NCI-H2029 (cell line): ENCODE measurements around the gene FKBP2.

Experiments
- DNase-seq: peaks from one replicate; lab custom pipeline; 2025; lab: John Stamatoyannopoulos, UW

FKBP2 gene

GRCh38 chr11:64249563-64250414, 8.9 kb downstream of the FKBP2 start:
- DNase-seq: no peak

GRCh38 chr11:64250415-64251015, 9.6 kb downstream of the FKBP2 start:
- DNase-seq: no peak

DNA sequence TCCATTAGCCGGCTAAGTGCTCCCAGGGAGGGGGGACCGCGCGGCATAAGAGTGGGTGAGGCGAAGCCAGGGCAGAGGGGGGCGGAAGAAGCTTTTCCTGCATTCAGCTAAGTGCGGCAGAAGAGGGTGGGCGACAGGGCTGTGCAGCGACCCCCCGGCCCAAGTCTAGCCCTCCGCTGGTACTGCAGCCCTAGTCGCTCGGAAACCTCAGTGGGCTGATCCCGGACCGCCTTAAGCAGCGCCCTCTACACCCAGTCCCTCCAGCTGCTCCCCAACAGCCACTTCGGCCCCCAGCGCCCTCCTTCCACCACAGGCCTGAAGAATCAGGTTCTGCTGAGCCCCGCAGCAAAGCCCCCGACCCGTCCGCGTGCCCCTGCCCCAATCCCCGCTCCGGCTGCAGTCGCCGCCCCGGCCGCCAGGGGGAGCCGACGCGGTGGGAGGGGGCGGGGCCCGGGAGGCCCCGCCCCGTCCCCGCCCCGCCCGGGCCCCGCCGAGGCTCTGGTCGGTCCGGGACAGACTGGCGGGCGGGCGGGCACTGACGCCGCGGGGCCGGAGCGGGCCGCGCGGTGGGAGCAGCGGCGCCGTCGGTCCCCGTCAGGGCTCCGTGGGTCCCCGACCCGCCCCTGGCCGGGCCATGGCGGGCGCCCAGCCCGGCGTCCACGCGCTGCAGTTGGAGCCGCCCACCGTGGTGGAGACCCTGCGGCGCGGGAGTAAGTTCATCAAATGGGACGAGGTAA, 10.3 kb downstream of the FKBP2 start, which contains the start of gene PLCB3:
Gene PLCB3 (plus strand): TSS at position 515 of the 737 bp plus-strand sequence. CDS start 120 bp downstream, at position 635.
- DNase-seq: no peak

DNA sequence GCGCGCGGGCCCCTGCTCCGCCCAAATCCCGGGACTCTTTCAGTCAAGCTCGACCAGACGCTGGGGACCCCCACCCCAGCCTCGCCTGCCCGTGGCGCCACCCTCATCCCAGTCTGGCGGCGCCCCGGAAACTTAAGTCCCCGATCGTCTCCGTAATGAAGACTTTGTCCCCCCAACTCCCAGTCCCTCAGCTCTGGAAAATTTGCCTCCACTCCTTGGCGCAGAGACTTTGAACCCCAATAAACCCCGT, 10.8 kb downstream of the FKBP2 start:
- DNase-seq: no peak

GRCh38 chr11:64252003-64252872, 11.3 kb downstream of the FKBP2 start:
- DNase-seq: no peak

GRCh38 chr11:64253043-64253442, 12.1 kb downstream of the FKBP2 start:
- DNase-seq: no peak

DNA sequence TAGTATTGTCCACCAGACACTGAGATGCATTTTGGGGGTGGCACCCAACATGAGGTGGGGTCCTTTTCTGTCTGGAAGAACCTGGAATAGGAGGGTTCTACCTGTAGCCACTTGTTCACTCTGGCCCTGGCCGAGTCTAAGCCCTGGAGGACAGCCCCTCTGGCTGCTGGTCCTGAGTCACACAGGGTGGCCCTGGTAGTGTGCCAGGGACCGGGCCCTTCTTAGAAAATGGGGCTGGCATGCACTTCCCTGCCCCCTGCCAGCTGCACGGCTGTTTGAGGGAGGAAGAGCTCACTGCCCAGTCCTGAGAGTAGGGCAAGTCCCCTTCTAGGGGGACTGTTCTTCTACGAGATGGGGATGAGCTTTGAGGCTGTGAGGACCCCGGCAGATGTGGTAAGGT, 12.6 kb downstream of the FKBP2 start:
- no peak for DNase-seq

GRCh38 chr11:64254326-64254725, 13.4 kb downstream of the FKBP2 start:
- DNase-seq: no peak

DNA sequence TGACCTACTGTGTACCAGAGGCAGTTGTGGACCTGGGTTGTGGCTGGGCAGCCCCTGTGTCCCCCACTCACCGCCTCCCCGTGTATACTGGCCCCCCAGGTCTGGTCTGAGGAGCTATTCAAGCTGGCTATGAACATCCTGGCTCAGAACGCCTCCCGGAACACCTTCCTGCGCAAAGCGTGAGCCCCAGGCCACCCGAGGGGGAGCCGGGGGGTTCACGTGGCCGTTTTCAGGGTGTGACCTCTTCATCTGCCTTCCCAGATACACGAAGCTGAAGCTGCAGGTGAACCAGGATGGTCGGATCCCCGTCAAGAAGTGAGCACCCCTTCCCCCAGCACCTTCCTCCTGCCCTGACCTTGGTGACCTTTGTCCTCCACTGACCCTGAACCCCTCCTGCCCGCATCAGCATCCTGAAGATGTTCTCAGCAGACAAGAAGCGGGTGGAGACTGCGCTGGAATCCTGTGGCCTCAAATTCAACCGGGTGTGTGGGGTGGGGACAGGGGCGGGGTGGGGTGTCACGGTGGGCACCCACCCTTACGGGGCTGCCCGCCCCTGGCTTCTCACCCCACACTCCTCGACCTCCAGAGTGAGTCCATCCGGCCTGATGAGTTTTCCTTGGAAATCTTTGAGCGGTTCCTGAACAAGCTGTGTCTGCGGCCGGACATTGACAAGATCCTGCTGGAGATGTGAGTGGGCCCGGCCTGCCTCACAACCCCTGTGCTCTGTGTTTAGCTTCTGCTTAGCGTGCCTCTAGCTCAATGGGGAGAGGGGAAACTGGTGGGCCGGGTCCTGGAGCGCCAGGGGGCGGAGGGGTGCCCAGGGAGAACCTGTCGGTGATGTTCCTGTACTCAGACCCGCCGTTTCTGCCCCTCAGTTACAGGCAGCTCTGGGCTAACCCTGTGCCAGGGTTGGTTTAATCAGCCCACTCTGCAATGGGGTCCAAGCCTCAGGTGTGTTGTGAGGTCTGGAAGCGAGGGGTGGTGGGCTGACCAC, 14.5 kb downstream of the FKBP2 start:
- no peak for DNase-seq

DNA sequence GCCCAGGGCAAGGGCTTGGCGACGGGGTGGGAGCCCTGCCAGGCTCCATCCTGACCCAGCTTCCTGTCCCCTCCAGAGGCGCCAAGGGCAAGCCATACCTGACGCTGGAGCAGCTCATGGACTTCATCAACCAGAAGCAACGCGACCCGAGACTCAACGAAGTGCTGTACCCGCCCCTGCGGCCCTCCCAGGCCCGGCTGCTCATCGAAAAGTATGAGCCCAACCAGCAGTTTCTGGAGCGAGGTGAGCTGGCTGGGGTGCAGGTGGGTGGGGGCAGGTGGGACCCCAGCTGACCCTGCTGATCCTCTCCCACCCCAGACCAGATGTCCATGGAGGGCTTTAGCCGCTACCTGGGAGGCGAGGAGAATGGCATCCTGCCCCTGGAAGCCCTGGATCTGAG, 15.4 kb downstream of the FKBP2 start:
- no peak for DNase-seq

GRCh38 chr11:64258356-64258755, 17.5 kb downstream of the FKBP2 start:
- no peak for DNase-seq

- no peak for DNase-seq
Observed at GRCh38 chr11:64258946-64259532, 18.1 kb downstream of the FKBP2 start.

DNA sequence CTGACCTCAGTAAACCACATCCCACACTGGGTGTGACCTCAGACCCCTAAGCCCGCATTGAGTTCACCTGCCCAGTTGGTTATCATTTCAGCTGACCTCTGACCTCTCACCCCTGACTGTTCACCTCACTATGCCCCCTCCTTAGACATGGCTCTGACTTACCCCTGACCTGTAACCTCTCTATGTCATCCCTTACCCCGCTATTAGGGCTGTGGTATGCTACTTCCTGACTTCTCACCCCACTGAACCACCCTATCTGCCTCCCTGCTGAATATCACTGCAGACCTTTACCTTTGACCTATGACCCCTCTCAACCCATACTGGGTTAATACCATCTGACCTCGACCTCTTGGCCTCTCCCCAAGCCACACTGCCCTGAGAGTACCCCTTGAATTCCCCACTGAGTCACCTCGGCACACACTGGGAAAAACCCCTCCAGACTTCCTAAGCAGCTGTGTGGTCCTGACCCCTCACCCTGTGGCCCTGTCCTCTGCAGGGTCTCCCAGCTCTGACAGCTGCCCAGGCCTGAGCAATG, 18.7 kb downstream of the FKBP2 start:
- no peak for DNase-seq

- DNase-seq: no peak
Observed at GRCh38 chr11:64260147-64260708, 19.3 kb downstream of the FKBP2 start.

- no peak for DNase-seq
Observed at GRCh38 chr11:64261556-64262080, 20.7 kb downstream of the FKBP2 start.

- no peak for DNase-seq
Observed at GRCh38 chr11:64262271-64263002, 21.5 kb downstream of the FKBP2 start.

DNA sequence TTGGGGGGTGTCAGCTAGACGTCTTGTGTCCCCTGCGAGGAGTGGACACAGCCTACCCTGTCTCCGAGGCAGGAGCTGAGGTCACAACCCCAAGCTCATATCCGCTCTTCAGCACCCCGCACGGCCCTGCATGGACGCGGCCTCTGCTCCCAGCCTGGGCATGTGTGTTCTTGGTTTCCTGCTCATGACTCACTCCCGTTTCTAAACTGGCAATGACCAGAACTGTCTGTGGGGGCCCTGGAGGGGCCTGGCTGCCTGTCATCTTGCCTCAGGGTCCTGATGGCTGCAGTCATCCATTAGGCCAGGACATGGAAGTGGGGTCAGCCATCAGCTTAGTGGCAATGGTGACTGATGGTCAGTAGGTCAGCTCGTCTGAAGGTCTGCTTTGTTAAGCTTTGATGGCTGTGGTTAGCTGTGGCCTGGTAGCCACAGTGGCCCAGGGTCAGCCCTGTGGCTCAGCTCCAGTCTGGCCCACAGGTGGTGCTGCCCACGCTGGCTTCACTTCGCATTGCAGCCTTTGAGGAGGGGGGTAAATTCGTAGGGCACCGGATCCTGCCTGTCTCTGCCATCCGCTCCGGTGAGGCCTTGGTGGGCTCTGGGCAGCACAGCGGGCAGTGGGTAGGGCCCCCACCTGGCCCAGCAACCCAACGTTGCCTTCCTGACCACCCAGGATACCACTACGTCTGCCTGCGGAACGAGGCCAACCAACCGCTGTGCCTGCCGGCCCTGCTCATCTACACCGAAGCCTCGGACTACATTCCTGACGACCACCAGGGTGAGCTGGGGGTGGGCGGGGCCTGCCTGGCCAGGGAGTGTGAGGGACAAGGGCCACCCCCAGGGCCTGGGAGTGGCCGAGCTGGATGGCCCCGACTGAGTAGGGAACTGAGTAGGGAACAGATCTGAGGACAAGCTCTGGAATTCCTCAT, 22.4 kb downstream of the FKBP2 start:
- no peak for DNase-seq

DNA sequence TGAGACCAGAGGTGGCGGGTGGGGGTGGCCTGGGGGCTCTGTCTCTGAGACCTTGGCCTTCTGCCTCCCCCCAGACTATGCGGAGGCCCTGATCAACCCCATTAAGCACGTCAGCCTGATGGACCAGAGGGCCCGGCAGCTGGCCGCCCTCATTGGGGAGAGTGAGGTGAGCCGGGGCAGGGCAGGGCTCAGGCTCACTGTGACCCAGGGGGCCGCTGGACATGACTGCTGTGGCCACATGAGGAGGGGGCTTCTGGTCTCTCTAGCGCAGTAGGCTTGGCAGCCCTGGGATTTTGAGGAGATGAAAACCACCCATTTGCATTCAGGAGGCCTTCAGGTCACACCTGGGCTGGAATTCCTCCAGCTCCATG, 23.0 kb downstream of the FKBP2 start:
- DNase-seq: no peak
